CD14-positive monocyte (primary cell): Measurements from ENCODE around the gene PODN. TPM values are rescaled to one million over a fixed set of nuclear protein-coding genes. Genes with fewer than 3 reads are reported as not detected.

Experiments used
- DNase-seq, 3 donors: peaks; one replicate each; pipeline ENCODE4 v3.0.0-alpha.2; 2011 to 2022
- H2AFZ ChIP-seq: 2 replicates; pipeline ENCODE4 v1.6.0; 2012; ENCODE audit warnings: mild to moderate bottlenecking, low read depth, low read length, inconsistent platforms; ENCODE audit not compliant: insufficient read depth, poor library complexity, severe bottlenecking
- H3K27ac ChIP-seq, 2 donors: 1 replicate in 1 of 2; 2 replicates in 1 of 2; pipeline ENCODE4 v1.5.1; 2012 to 2013; ENCODE audit warnings: low read length in 2 of 2, control low read depth in 1 of 2, inconsistent platforms in 1 of 2, low read depth in 1 of 2, mild to moderate bottlenecking in 1 of 2
- H3K27me3 ChIP-seq, 2 donors: one replicate each; pipeline versions ENCODE4 v1.6.0 to v1.6.1; 2011 to 2013; ENCODE audit warnings: low read length in 2 of 2; ENCODE audit not compliant: control insufficient read depth in 2 of 2, insufficient read depth in 2 of 2
- H3K36me3 ChIP-seq, 2 donors: replicated peaks in 1 of 2; 1 replicate in 1 of 2; 2 replicates in 1 of 2; pipeline versions ENCODE4 v1.5.1 to v1.6.1; 2012 to 2013; ENCODE audit warnings: low read length in 2 of 2, control low read depth in 1 of 2, inconsistent platforms in 1 of 2, mild to moderate bottlenecking in 1 of 2; ENCODE audit not compliant: insufficient read depth in 2 of 2, control insufficient read depth in 1 of 2
- H3K4me1 ChIP-seq, 2 donors: 1 replicate in 1 of 2; 2 replicates in 1 of 2; pipeline versions ENCODE4 v1.5.1 to v1.6.1; 2012 to 2013; ENCODE audit warnings: low read length in 2 of 2, control low read depth in 1 of 2, inconsistent platforms in 1 of 2, mild to moderate bottlenecking in 1 of 2, moderate library complexity in 1 of 2; ENCODE audit not compliant: insufficient read depth in 2 of 2, control insufficient read depth in 1 of 2
- H3K4me2 ChIP-seq: replicated peaks from 2 replicates; pipeline ENCODE3; 2012; ENCODE audit warnings: low read length, moderate library complexity, mild to moderate bottlenecking; ENCODE audit not compliant: poor library complexity, severe bottlenecking; ENCODE audit errors: extremely low read depth
- H3K4me3 ChIP-seq, 3 experiments: fragments of 200-600 bp in 1 of 3; sonication (generic) in 1 of 3; replicated peaks in 1 of 3; 1 replicate in 2 of 3; 2 replicates in 1 of 3; pipeline ENCODE4 v1.5.1; 2011 to 2013; ENCODE audit warnings: low read length in 3 of 3, mild to moderate bottlenecking in 3 of 3, control low read depth in 2 of 3, low read depth in 2 of 3, inconsistent platforms in 1 of 3, moderate library complexity in 1 of 3
- H3K79me2 ChIP-seq: 2 replicates; pipeline ENCODE4 v1.6.0; 2012; ENCODE audit warnings: mild to moderate bottlenecking, control low read depth, inconsistent platforms, low read length, moderate library complexity; ENCODE audit not compliant: insufficient read depth
- H3K9ac ChIP-seq: 2 replicates; pipeline ENCODE4 v1.6.0; 2017; ENCODE audit warnings: low read length, mild to moderate bottlenecking; ENCODE audit not compliant: insufficient read depth, poor library complexity, severe bottlenecking
- H3K9me3 ChIP-seq, 2 donors: replicated peaks in 1 of 2; 1 replicate in 1 of 2; 2 replicates in 1 of 2; pipeline versions ENCODE4 v1.5.1 to v1.6.1; 2012 to 2013; ENCODE audit warnings: low read length in 2 of 2, control low read depth in 1 of 2; ENCODE audit not compliant: control insufficient read depth in 1 of 2, insufficient read depth in 1 of 2
- H4K20me1 ChIP-seq: 2 replicates; pipeline ENCODE4 v1.6.0; 2012; ENCODE audit warnings: mild to moderate bottlenecking, low read length, control low read depth, moderate library complexity; ENCODE audit not compliant: insufficient read depth
- H3K27ac Mint-ChIP-seq, 7 donors: one replicate each; pipeline ENCODE4 v1.8.0; 2020; ENCODE audit warnings: mild to moderate bottlenecking in 7 of 7, mixed read lengths in 7 of 7, moderate library complexity in 6 of 7, inconsistent platforms in 2 of 7
- H3K27me3 Mint-ChIP-seq, 3 donors: one replicate each; pipeline ENCODE4 v1.8.0; 2021 to 2022; ENCODE audit warnings: low read depth in 3 of 3, mild to moderate bottlenecking in 3 of 3, mixed read lengths in 3 of 3, moderate library complexity in 3 of 3, inconsistent platforms in 1 of 3
- H3K36me3 Mint-ChIP-seq, 2 donors: one replicate each; pipeline ENCODE4 v1.8.0; 2020; ENCODE audit warnings: mixed read lengths in 2 of 2, inconsistent platforms in 1 of 2, mild to moderate bottlenecking in 1 of 2
- H3K4me1 Mint-ChIP-seq: one replicate; pipeline ENCODE4 v1.8.0; 2020; ENCODE audit warnings: mild to moderate bottlenecking, mixed read lengths
- H3K4me3 Mint-ChIP-seq, 2 donors: one replicate each; pipeline ENCODE4 v1.8.0; 2020; ENCODE audit warnings: mild to moderate bottlenecking in 2 of 2, mixed read lengths in 2 of 2, moderate library complexity in 1 of 2
- H3K9me3 Mint-ChIP-seq, 7 donors: one replicate each; pipeline ENCODE4 v1.8.0; 2020 to 2022; ENCODE audit warnings: mixed read lengths in 7 of 7, mild to moderate bottlenecking in 6 of 7, moderate library complexity in 6 of 7, inconsistent platforms in 2 of 7
- WGBS: methylation state at CpG from one replicate; pipeline ENCODE4 v1.1.5; 2013; ENCODE audit warnings: missing lambda C conversion rate; ENCODE audit not compliant: insufficient coverage; 5-methylcytosine and 5-hydroxymethylcytosine counted together
- intact Hi-C, 2 donors: fragments of 100-400 bp; cut with micrococcal nuclease; formaldehyde crosslinking; loops; one replicate each; pipeline versions ENCODE4 v1.15.0 to v1.15.1; 2023
- polyA plus RNA-seq, 3 donors: library from polyadenylated mRNA; depleted of rRNA in 1 of 3; unstranded in 2 of 3; stranded (reverse) in 1 of 3; fragments of 300-500 nt in 2 of 3; fragments of >200 nt in 1 of 3; fragmentation: Illumina TruSeq in 2 of 3; gene quantifications; 1 replicate in 2 of 3; 2 replicates in 1 of 3; pipeline ENCODE4 v1.2.3, GENCODE V29; 2012 to 2021
- TF ChIP-seq, protein P1 (sequence below): fragments of 200-600 bp; IDR thresholded peaks from one replicate; pipeline ENCODE4 v1.8.0; 2022; ENCODE audit warnings: antibody characterized with exemption, mild to moderate bottlenecking

PODN gene
- polyA plus RNA-seq, 3 donors: not detected

DNA sequence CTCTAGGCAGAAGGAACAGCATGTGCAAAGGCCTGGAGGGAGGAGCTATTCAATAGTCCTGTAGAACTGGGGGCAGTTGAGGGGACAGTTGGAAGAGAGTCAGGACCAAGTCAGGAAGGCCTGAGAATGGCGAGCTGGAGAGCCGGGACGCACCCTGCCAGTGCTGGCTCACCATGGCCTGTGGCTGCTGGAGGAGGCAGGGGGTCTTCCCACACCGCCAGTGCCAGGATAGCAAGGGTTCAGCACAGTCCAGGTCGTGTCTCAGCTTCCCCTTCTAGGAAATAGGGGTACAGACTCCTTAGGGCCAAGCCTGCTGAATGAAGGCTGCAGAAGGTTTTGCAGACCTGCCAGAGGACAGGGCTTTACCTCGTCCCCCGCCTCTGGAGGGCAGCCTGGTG, 7.3 kb downstream of the PODN start:
- DNase-seq: no peak
- Histone ChIP-seq H3K79me2 (no peaks in the 10 kb centered on the region), H3K4me2 (no peak overlapping the region), H3K4me1 (no peaks in the 10 kb centered on the region), H3K4me3 (no peak overlapping the region), H3K36me3 (no peaks in the 10 kb centered on the region), H3K27ac (no peak overlapping the region), H3K9me3 (no peaks in the 10 kb centered on the region), H4K20me1 (no peaks in the 10 kb centered on the region), H2AFZ (no peak overlapping the region), H3K9ac (no peak overlapping the region), H3K27me3 (peaks cover 0 to 1% of the 10 kb centered on the region in 2 donors)
- Mint-ChIP-seq H3K27ac (no peak overlapping the region), H3K4me3 (no peak overlapping the region), H3K27me3 (peaks cover 0 to 5% (median 4%) of the 10 kb centered on the region in 3 donors), H3K36me3 (no peaks in the 10 kb centered on the region), H3K9me3 (no peaks in the 10 kb centered on the region), H3K4me1 (no peaks in the 10 kb centered on the region)
- WGBS: 96% methylated on average over 5 of the region's 7 CpGs
- TF ChIP-seq, protein P1, sequence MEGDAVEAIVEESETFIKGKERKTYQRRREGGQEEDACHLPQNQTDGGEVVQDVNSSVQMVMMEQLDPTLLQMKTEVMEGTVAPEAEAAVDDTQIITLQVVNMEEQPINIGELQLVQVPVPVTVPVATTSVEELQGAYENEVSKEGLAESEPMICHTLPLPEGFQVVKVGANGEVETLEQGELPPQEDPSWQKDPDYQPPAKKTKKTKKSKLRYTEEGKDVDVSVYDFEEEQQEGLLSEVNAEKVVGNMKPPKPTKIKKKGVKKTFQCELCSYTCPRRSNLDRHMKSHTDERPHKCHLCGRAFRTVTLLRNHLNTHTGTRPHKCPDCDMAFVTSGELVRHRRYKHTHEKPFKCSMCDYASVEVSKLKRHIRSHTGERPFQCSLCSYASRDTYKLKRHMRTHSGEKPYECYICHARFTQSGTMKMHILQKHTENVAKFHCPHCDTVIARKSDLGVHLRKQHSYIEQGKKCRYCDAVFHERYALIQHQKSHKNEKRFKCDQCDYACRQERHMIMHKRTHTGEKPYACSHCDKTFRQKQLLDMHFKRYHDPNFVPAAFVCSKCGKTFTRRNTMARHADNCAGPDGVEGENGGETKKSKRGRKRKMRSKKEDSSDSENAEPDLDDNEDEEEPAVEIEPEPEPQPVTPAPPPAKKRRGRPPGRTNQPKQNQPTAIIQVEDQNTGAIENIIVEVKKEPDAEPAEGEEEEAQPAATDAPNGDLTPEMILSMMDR: no peak
- intact Hi-C loops: no loop called here

DNA sequence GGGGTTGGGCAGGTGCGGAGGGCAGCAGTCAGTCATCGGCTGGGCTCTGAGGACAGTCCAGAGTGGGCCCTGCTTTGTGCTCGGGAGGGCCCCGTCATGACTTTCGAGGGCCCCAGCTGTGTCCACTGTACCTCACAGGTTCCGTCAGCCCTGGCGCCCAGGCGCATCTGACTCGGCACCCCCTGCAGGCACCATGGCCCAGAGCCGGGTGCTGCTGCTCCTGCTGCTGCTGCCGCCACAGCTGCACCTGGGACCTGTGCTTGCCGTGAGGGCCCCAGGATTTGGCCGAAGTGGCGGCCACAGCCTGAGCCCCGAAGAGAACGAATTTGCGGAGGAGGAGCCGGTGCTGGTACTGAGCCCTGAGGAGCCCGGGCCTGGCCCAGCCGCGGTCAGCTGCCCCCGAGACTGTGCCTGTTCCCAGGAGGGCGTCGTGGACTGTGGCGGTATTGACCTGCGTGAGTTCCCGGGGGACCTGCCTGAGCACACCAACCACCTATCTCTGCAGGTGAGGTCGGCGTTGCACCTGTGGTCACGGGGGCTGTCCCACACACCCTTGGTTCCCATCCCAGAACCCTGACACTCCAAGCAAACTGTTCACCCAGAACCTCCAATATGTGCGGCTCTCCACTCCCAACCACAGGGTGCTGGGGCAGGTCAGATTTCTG, 7.8 kb downstream of the PODN start:
- Mint-ChIP-seq H3K4me3 (no peak overlapping the region), H3K4me1 (no peaks in the 10 kb centered on the region), H3K36me3 (no peaks in the 10 kb centered on the region), H3K27ac (no peak overlapping the region), H3K27me3 (peaks cover 0 to 1% (median under 1%) of the 10 kb centered on the region in 3 donors), H3K9me3 (no peaks in the 10 kb centered on the region)
- Histone ChIP-seq H3K27ac (no peak overlapping the region), H3K4me2 (no peak overlapping the region), H3K79me2 (no peaks in the 10 kb centered on the region), H3K9ac (no peak overlapping the region), H4K20me1 (no peaks in the 10 kb centered on the region), H3K4me3 (no peak overlapping the region), H3K27me3 (no peaks in the 10 kb centered on the region), H3K4me1 (no peaks in the 10 kb centered on the region), H3K9me3 (no peaks in the 10 kb centered on the region), H2AFZ (no peak overlapping the region), H3K36me3 (no peaks in the 10 kb centered on the region)
- WGBS: 93% methylated on average over 31 of the region's 31 CpGs
- no peak for DNase-seq
- intact Hi-C loops: no loop called here
- TF ChIP-seq, protein P1: no peak
